Epidermal melanocyte (primary cell): Measurements from ENCODE around the gene GCK.

Experiments
- DNase-seq: peaks from one replicate; pipeline ENCODE4 v3.0.0; 2011; ENCODE audit warnings: low spot score; ENCODE audit not compliant: insufficient read length

The GCK gene

DNA sequence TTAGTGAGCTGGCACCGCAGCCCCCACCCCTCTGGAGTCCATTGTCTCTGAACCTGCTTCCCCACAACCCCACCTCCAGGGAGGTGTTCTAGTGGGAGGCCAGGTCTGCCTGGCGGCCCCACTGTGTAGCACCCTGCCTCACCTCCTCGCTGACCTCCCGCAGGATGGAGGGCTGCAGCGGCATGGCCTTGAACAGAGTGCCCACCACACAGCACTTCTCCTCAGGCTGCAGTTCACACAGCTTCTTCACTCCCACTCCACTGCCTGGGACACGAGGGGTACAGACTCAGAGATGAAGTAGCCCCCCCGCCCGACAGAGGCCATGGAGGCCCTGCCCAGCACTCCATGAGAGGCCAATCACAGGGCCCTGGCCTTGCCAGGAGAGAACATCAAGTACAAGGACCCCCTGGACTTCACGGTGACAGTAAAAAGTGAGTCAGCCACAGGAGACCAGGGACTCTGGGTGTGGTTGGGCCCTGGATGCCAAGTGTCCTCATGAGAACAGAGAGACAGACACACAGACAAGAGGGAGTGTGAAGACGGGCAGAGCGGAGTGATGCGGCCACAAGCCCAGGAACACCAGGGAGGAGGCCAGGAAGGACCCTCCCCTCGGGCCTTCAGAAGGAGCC is 71.3 kb downstream of the GCK start:
- DNase-seq = no peak

DNA sequence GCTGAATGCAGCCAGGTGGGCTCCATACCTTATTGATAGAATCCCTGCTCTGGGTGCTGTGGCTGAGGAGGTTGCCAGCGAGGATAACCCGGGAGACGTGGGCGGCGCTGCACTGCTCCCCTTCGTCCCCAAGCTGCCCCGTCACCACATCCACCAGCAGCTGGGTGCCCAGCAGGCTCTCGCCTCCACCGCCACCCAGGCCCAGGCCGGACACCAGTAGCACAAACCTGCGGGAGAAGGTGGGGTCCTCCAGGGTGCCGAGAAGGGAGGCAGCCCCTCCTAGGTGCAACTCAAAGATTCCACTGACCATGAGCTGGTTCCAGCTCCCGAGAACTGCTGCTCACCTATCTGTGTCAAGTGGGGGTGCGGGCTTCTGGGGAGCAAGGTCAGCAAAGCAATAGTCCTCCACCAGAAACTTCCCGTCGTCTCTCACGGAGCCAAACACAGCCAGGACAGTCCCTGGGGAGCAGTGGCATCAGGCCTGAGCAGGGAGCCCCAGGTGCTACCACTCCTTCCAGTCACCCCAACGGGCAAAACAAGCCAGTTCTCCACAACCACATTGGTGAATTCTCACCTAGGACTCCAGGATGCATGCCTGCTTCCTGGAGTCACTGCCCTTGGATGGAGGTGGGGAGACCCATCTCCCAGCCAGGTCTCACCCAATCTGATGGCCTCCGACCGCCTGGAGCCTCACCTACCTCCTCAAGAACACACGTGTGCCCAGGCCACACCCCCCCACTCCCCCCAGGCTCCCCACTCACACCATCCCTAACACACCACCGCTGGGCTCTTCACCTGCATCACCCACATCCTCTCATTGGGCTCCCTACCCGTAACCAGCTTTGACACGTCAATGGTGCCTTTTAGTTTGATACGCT is 72.2 kb downstream of the GCK start:
- no peak for DNase-seq

DNA sequence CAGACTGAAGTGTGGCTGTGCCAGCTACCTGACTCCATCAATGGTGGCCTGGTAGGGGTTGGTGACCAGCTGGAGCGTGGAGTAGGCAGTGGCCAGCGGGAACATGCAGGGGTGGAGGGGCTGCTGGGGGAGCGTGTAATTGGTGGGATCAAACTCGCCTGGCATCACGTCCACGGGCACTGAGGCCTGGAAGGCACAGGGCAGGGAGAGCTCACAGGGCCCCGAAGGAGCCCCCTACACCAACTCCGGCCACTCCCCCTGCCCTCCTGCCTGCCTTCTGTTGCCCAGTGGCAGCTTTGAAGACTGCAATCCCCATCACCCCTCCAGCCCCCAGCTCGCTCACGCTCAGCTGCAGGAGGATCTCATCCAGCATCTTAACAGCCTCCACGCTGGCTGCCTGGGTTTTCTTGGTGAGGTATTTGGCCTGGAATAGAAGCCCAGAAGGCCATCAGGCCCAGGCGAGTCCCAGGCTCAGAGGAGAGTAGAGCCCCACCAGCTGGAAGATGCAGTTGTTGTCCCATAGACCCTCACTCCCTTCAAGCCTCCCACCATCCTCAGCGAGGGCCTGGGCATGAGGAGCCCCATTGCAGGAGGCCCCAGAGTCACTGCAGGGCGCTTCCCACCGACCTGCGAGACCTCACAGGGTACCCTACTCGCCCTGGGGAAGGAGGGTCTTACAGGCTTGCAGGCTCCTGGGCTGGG is 73.0 kb downstream of the GCK start:
- DNase-seq = no peak

DNA sequence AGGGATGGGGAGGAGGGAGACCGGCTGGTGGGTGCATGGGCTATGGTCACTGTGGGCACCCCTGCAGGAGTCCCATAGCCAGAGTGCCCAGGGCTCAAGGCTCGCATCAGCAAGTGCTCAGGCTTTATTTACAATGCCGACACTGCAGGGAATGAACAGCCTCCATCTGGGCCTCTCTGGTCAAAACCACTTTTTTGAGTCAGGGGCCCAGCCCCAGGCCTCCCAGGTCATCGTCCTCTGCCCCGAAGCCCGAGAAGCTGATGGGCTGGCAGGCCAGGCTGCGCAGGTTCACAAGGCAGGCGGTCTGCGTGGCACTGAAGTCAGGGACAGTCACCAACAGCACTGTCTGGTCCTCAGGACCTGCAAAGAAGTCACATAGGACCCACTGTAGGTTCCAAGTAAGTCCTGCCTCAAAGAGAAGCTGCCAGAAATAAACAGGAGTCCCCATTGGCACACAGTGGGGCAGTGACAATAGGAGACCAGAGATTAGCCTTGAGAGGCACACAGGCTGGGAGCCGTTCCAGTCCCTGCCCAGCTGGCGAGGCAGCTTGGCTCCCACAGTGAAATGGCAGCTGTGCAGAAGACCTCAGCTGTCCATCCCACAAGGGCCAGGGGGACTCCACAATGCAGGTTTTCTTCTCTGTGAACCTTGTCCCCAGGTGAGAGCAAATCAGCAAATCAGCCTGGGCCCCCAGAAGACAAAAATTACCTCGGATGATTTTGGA is 74.5 kb downstream of the GCK start:
- DNase-seq = no peak

DNA sequence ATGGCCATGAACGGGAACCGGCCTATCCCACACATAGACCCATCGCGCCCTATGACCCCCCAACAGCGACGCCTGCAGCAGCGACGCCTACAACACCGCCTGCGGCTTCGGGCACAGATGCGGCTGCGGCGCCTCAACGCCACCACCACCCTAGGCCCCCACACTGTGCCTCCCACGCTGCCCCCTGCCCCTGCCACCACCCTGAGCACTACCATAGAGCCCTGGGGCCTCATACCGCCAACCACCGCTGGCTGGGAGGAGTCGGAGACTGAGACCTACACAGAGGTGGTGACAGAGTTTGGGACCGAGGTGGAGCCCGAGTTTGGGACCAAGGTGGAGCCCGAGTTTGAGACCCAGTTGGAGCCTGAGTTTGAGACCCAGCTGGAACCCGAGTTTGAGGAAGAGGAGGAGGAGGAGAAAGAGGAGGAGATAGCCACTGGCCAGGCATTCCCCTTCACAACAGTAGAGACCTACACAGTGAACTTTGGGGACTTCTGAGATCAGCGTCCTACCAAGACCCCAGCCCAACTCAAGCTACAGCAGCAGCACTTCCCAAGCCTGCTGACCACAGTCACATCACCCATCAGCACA is 75.4 kb downstream of the GCK start:
- peak; percentile 11 for DNase-seq

DNA sequence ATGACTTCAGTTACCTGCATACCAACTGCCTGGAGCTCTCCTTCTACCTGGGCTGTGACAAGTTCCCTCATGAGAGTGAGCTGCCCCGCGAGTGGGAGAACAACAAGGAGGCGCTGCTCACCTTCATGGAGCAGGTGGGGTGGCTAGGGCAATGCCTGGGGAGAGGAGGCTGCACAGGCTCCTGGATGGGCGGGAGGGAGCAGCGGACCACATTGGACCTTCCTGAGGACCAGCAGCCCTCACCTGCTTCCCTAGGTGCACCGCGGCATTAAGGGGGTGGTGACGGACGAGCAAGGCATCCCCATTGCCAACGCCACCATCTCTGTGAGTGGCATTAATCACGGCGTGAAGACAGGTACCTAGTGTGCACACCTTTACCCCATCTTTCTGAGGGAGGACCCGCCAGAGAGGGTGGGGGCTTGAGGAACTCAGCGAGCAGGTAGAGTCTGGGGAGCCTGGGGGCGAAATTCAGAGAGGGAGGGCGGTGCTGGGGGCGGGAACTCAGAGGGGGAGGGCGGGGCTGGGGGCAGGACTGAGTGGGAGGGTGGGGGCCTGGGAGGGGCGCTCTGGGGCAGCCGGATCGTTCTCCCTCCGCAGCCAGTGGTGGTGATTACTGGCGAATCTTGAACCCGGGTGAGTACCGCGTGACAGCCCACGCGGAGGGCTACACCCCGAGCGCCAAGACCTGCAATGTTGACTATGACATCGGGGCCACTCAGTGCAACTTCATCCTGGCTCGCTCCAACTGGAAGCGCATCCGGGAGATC is 76.1 kb downstream of the GCK start:
- DNase-seq = peak; percentile 13

DNA sequence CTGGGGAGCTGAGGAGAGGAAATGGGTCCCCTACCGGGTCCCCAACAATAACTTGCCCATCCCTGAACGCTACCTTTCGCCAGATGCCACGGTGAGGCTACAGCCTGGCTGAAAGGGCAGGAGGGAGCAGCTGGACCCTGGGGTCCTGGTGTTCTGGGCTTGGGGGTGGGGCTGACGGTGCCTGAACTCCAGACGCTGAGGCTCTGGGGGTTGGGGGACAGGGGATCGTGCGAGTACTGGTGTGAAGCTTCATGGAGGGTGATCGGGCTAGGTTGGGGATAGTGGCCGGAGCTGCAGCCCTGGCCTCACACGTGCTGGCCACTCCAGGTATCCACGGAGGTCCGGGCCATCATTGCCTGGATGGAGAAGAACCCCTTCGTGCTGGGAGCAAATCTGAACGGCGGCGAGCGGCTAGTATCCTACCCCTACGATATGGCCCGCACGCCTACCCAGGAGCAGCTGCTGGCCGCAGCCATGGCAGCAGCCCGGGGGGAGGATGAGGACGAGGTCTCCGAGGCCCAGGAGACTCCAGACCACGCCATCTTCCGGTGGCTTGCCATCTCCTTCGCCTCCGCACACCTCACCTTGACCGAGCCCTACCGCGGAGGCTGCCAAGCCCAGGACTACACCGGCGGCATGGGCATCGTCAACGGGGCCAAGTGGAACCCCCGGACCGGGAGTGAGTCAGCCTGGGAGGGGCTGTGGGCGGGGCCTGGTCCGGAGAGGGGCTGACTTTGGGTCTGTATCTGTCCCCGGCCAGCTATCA is 76.8 kb downstream of the GCK start:
- peak; percentile 15 for DNase-seq

DNA sequence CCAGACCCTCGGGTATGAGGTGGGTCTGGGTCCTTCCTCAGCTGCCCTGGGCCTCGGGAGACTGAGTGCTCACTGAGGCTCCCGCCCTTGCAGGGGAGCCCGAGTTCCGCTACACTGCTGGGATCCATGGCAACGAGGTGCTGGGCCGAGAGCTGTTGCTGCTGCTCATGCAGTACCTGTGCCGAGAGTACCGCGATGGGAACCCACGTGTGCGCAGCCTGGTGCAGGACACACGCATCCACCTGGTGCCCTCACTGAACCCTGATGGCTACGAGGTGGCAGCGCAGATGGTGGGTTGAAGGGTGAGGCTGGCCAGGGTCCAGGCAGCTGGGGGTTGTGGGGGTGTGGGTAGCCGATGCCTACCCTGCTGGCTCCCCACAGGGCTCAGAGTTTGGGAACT is 77.5 kb downstream of the GCK start:
- no peak for DNase-seq

DNA sequence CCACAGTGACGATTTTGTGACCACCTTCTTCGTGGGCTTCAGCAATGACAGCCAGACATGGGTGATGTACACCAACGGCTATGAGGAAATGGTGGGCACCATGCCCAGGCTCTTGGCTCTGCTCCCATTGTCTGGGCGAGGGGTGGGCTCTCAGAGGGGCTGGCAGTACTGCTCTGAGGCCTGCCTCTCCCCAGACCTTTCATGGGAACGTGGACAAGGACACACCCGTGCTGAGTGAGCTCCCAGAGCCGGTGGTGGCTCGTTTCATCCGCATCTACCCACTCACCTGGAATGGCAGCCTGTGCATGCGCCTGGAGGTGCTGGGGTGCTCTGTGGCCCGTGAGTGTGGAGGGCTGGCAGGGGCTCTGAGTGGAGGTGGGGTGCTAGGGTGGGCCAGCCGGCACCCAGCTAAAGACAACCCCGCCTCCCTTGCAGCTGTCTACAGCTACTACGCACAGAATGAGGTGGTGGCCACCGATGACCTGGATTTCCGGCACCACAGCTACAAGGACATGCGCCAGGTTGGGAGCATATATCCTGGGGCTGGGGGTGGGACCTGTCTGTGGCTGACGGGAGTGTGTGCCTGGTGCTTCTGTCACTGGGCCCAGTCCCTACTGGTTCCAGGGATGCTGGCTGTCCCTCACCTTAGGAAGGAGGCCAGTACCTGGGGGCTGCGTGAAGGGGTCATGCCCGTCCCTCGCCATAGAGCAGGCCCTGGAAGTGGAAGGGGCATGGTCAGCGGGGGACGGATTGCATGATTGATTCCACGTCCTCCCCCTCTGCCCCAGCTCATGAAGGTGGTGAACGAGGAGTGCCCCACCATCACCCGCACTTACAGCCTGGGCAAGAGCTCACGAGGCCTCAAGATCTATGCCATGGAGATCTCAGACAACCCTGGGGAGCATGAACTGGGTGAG is 78.3 kb downstream of the GCK start:
- peak; percentile 12 for DNase-seq

DNA sequence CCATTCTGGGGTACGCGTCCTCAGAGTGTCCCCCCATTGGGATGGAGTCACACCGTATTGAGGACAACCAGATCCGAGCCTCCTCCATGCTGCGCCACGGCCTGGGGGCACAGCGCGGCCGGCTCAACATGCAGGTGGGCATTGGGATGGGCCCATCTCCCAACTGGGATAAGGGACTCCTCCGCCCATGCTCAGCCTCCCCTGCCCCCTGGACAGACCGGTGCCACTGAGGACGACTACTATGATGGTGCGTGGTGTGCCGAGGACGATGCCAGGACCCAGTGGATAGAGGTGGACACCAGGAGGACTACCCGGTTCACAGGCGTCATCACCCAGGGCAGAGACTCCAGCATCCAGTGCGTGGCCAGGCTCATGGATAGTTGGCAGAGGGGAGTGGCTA is 79.2 kb downstream of the GCK start:
- DNase-seq = no peak

DNA sequence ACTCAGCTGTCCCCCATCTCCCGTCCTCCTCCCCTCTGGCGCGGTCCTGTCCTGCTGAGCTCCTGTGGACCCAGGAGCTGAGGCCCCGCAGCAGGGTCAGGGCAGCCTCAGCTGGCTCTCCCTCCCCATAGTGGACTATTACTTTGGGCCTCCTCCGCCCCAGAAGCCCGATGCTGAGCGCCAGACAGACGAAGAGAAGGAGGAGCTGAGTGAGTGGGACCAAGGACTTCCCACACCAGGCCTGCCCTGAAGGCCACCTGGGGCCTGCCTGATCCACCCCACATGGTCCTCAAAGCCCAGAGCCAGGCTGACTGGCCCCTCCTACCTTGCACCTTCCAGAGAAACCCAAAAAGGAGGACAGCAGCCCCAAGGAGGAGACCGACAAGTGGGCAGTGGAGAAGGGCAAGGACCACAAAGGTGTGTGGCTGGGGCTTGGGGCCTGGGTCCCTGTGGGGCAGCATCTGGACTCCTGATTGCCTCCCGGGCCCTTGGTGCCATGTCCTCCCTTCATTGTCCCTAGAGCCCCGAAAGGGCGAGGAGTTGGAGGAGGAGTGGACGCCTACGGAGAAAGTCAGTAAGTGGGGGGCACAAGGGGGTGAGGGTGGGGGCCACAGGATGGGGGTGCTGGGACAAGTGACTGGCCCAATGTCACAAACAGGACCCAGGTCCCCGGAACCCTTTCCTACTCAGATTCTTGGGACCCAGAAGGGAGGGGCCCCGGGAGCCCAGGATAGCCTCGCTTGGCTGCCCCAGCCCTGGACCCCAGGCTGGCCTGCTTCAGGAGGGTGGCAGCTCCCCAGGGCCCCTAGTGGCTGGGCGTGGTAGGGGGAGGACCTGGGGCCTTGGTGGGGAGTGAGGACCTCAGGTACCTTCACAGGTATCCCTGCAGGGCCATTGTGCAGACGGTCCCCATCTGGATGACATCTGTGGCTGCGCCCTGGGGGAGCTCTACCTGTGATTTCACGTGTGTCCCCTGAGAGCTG is 80.2 kb downstream of the GCK start:
- DNase-seq = no peak

DNA sequence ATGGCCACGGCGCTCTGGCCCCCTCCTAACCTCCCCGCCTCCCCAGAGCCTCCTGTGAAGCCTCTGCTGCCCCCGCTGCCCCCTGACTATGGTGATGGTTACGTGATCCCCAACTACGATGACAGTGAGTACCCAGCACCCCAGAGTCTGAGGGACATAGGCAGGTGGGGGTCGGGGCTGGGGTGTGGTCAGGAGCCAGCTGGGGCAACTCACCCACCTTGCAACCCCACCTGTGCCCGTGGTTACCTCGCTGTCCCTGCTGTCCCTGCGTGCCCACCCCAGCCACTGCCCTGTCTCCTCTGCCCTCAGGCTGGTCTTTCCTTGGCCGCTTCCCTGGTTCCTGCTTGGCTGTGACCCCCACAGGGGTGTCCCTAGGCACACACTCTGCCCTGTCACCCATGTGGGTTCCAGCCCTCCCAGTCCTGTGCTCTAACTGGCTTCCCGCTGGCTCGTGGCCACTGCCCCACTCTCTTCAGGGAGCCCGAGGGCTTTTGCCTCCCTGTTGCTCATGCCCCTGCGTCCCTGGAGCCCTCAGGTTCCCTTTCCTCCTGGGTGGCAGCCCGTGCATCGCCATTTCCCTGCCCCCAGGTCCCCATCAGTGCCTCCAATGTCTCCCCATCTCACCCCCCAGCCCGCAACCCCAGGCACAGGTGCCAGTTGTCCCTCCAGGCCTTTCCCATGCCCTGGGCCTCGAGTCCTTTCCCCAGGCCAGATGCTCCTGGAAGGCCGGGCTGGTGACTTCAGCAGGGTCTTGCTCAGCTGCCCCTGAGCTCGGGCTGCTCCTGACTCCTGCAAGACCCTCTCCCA is 81.1 kb downstream of the GCK start:
- no peak for DNase-seq

DNA sequence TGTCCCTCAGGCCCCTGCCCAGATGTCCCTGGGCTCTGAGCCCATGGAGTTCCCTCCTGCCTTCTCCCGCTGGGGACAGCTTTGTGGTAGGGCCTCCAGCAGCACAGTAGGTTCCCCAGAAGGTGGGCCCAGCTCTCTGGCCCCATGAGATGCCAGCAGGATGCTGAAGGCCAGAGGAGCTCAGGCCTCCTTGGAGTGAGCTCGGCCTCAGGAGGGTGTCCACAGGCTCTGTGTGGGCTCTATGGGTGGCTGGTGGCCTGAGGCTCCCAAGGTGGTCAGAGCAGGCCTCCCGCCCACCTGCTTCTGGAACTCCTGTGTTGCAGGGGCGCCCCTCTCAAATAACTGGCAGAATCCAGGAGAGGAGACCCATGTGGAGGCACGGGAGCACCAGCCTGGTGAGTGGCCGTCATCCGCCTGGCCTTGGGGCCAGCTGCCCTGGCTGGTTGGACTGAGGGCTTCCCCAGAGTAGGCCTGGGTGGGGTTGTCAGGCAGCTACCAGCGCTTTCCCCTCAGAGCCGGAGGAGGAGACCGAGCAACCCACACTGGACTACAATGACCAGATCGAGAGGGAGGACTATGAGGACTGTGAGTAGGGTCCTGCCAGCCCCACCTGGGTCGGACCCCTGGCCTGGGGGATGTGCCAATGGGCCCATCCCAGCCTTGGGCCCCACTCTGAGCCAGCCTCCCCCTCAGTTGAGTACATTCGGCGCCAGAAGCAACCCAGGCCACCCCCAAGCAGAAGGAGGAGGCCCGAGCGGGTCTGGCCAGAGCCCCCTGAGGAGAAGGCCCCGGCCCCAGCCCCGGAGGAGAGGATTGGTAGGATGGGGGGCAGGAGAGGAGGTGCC is 81.9 kb downstream of the GCK start:
- DNase-seq = no peak

DNA sequence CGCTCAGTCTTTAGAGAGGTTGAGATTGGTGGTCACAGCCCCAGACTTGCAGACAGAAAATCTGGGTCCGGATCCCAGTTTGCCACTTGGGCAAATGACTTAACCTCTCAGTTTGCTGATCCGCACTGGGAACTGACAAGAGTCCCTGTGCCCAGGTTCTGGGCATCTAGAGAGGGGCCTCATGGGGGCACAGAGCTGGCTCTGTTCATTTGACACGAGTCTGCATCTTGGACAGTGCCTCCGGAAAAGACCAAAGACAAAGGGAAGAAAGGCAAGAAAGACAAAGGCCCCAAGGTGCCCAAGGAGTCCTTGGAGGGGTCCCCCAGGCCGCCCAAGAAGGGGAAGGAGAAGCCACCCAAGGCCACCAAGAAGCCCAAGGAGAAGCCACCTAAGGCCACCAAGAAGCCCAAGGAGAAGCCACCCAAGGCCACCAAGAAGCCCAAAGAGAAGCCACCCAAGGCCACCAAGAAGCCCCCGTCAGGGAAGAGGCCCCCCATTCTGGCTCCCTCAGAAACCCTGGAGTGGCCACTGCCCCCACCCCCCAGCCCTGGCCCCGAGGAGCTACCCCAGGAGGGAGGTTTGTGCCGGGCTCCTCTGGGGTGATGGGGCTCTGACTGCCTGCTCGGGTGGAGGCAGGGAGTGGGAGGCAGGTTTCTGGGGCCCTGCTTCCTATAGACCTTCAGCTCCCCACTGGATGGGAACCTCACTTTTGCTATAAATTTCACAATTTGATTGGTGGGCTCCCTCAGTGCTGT is 82.8 kb downstream of the GCK start:
- DNase-seq = no peak

DNA sequence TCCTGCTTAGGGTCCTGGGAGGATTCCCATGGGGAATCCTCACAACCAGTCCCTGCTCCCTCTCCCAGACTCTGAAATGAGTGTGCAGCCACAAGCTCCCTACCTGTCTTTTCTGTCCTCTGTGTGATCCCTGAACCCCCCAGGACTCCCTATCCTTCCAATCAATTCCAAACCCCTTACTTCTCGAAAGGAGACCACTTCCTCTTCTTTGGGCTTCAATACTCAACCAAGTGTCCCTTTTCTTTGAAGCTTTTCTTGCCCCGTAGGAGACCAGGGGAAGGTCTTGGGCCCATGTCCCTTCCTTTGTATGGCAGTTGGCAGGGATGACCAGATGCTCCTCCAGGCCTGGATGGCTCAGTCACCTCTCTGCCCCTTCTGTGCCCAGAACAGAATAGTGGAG is 83.4 kb downstream of the GCK start:
- no peak for DNase-seq
